Fibroblast of skin of right biceps (primary cell): ENCODE results near the gene TACC2.
A peak's percentile ranks its signal among the peaks of the same experiment; 100 is the strongest.
"Not testable (repeated sequence)": the region's sequence is repeated elsewhere in the genome, so short reads cannot be mapped to it uniquely, and the experiment has no call there.

Experiments used
- DNase-seq: peaks from one replicate; pipeline ENCODE4 v3.0.0-alpha.2; 2013

Gene TACC2, protein sequence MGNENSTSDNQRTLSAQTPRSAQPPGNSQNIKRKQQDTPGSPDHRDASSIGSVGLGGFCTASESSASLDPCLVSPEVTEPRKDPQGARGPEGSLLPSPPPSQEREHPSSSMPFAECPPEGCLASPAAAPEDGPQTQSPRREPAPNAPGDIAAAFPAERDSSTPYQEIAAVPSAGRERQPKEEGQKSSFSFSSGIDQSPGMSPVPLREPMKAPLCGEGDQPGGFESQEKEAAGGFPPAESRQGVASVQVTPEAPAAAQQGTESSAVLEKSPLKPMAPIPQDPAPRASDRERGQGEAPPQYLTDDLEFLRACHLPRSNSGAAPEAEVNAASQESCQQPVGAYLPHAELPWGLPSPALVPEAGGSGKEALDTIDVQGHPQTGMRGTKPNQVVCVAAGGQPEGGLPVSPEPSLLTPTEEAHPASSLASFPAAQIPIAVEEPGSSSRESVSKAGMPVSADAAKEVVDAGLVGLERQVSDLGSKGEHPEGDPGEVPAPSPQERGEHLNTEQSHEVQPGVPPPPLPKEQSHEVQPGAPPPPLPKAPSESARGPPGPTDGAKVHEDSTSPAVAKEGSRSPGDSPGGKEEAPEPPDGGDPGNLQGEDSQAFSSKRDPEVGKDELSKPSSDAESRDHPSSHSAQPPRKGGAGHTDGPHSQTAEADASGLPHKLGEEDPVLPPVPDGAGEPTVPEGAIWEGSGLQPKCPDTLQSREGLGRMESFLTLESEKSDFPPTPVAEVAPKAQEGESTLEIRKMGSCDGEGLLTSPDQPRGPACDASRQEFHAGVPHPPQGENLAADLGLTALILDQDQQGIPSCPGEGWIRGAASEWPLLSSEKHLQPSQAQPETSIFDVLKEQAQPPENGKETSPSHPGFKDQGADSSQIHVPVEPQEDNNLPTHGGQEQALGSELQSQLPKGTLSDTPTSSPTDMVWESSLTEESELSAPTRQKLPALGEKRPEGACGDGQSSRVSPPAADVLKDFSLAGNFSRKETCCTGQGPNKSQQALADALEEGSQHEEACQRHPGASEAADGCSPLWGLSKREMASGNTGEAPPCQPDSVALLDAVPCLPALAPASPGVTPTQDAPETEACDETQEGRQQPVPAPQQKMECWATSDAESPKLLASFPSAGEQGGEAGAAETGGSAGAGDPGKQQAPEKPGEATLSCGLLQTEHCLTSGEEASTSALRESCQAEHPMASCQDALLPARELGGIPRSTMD (N-terminal part only)

DNA sequence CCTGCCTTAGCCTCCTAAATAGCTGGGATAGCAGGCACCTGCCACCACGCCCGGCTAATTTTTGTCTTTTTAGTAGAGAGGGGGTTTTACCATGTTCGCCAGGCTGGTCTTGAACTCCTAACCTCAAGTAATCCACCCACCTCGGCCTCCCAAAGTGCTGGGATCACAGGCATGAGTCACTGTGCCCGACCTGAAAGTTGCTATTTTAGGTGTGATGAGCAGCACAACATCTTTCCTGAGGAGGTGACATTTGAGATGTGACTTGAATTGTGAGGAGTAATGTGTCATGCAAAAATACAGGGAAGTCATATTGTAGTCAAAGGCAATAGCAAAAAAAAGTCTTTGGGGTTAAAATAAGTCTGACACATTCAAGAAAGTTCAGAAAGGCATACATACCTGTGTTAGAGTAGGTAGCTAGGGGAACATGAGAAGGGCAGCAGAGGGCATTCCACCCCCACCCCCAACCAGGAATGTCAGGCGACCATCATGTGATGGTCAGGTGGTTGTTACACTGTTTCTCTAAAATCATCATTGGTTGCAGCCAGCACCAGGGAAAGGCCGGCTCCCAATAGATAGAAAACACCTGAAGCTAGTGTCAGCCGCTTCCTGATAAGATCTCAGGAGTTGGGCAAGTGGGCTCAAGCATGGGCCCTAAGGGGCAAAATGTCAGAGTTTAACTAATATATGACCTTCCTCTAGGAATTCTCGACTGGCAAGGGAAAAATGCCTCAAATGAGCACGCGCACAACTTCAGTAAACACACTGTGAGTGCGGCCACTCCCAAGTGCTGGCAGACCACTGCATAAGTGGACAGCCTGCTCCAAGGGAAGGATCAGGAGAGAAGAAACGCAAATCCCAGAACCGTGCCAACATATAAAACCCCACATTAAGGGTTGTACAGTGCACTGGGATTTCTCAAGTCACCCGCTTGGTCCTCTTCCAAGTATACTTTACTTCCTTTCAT, at the start of gene TACC2:
TSS of gene TACC2 (plus strand) at position 803 of the 964 bp plus-strand sequence. CDS start 32,819 bp downstream, outside the sequence.
- DNase-seq: no peak

GRCh38 chr10:121941532-121941931, 47.4 kb upstream of the TACC2 start:
- DNase-seq: no peak

DNA sequence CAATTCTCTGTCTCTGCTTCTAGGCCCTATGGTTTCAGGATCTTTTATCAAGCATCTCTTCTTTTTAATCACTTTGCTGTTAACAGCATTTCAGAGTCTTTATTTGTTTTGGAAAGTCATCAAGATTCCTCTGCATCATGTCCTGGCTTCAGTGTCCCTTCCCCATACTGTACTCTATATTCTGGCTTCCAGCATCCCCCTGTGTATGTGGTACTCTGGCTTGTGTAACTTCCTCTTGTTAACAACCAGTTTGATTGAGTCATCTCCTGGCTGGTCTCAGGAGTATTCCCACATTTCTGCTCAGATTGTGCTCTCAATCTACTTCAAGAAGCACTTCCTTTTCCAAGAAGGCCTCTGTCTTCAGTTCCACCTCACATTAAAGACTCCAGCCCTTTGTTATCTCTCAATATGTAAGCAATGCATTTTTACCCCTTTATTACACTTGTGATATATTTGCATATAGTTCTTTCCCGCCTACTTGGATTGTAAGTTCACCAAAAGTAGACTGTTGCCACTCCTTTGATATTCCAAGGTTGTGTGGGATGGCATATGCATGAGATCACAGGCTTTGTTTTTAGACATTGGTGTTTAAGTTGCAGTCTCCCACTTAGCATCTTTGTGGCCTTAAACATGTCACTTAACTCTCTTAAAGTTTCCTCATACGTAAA, 46.1 kb upstream of the TACC2 start:
- DNase-seq: peak; percentile 97

DNA sequence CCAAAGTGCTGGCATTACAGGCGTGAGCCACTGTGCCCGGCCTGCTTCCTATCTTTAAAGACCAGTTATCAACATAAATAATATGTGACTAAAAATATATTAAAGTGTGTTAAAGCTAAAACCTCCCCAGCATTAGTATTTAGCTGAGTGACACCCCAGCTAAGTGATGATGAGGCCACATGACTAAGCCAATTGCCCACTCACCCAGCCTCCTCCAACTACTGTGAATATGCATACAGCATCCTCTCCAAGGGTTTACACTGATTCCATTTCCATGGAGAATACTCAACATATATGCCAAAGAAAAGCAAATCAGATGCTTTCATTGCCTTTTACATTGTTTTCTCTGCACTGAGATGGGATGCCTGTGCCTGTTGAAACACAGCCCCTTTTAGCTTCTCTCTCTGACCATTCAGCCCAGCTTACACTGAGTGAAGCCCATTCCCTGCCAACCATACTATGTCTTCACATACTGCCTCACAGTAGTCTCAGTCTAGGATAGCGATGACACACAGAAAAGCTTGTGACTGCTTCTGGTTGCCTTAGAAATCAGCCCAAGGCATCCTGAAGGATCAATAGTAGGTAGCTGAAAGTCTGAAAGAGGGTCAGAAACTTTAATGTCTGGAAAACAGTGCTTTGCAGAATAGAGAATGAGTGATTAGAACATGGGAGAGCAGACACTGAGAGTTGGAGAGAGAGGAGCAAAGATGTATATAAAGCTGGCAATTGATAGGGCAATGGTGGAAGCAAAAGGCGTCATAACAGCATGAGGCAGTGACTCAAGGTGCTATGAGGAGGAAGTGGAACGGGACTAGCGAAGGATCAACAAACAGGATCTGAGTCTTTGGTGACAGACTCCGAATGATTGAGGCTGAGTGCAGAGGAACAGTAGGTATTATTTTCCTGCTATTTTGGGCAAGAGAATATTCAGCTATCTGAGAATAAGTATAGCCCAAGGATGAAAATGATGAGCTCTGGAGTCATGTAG, 41.3 kb upstream of the TACC2 start:
- DNase-seq: no peak

- no peak for DNase-seq
These were observed 39.9 kb upstream of the TACC2 start for GRCh38 chr10:121949049-121949448.

- DNase-seq: no peak
These were observed 39.5 kb upstream of the TACC2 start for GRCh38 chr10:121949451-121949850.

- peak; percentile 60 for DNase-seq
These were observed 36.7 kb upstream of the TACC2 start for GRCh38 chr10:121952226-121952625.

GRCh38 chr10:121956111-121957061, 32.6 kb upstream of the TACC2 start:
- DNase-seq: peak; percentile 40

GRCh38 chr10:121959671-121960070, 29.3 kb upstream of the TACC2 start:
- no peak for DNase-seq

DNA sequence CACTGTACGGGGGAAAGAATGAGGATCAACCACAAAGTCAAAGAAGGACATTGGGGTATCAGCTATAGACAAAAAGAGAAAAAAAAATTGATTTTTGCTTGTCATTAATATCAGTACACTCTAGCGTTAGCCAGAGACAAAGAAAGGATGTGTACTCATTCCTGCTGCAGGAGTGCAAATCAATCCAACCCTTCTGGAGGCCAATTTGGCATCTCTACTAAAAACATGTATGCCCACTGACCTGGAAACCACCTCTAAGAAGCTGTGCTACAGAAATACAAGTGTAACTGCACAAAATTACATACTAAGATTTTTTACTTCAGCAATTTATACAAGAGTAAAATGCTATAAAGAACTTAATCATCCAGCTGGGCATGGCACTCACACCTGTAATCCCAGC, 27.5 kb upstream of the TACC2 start:
- no peak for DNase-seq

DNA sequence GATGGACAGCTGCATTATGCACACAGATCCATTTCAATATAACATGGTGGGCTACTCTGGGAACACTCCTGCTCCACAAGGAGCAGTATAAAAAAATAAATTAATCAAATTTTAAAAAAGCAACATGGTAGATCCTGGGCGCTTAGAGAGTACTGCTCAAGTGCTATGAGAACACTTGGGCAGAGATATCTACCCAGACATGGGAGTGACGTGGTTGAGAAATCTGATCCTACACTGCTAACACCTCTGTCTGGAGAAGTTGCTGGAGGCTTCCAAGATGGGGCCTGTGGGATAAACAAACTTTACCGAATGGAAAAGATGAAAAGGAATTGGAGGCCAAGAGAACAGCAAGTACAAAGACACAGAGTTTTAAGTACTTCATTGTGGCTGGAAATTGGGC, 23.0 kb upstream of the TACC2 start:
- DNase-seq: no peak

GRCh38 chr10:121969086-121969485, 19.9 kb upstream of the TACC2 start:
- DNase-seq: not testable (repeated sequence)

- no peak for DNase-seq
These were observed 14.9 kb upstream of the TACC2 start for GRCh38 chr10:121974019-121974534.

DNA sequence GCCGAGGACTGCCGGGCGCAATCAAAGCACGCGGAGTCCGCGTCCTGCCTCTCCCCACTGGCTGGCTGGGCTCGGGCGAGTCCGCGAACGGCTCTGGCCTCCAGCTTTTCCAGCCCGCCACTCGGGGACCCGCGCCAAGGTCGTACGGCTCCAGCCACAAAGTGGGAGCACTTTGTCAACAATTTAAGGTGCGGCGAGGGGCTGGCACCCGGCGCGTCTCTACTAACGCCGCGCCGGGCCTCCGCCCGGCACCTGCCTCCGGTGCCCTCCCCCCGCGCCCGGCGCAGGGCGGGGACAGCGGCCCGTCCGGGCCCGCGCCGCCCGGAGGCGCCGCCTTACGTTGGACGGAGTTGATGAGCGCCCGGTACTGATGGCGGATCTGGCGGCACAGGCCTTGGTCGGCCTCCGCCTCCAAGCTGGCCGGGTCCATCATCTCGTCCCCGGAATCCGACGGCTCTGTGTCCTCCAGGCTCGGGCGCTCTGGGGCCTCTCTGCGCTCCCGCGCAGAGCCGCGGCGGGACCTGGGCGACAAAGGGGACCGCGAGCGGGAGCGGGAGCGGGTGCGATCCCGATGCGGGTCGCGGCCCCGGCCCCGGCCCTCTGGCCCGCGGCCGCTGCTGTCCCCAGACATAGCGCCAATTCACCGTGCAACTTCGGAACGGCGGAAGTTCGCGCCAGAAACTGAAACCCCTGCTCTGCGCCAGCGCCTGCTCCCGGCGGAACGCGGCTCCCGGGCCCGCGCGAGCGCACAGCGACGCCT, 14.2 kb upstream of the TACC2 start, which contains the start of gene NSMCE4A:
TSS of gene NSMCE4A (minus strand) at position 683 of the 760 bp plus-strand sequence. CDS start at position 631, 52 bp downstream.
- peak; percentile 77 for DNase-seq

DNA sequence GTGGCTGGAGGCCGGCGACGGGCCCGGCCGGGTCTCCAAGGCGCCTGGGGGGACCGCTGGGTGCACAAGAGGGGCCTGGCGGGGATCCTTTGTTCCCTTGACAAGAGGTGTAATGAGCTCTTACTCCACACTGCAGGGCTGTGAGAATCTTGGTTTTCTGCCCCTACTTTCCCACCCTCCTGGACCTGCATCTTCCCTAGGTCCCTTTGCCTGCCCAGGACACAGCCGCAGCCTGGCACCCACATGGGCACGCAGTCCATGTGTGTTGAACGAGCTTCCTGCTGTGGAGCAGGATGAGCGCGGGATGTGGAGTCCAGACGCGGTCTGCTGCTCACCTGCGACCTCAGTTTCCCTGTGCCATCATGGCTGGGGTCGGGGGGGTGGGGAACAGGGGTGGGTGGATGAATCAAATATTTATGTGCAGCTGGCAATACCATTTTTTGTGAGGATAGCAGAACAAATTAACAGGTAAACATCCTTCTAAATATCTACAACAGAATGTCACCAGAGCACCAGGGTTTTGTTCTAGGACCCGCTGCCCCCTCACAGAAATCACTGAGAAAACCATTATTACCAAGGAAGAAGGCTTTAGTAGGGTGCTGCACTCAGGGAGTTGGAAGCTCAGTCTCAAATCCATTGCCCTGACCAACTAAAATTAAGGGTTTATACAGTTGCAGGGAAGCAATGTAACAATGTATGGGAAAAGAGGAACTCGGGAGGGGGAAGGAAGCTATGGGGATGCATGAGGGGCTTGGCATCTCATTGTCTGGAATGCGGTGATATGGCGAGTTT, 13.5 kb upstream of the TACC2 start:
- no peak for DNase-seq

GRCh38 chr10:121976607-121977006, 12.4 kb upstream of the TACC2 start:
- no peak for DNase-seq

DNA sequence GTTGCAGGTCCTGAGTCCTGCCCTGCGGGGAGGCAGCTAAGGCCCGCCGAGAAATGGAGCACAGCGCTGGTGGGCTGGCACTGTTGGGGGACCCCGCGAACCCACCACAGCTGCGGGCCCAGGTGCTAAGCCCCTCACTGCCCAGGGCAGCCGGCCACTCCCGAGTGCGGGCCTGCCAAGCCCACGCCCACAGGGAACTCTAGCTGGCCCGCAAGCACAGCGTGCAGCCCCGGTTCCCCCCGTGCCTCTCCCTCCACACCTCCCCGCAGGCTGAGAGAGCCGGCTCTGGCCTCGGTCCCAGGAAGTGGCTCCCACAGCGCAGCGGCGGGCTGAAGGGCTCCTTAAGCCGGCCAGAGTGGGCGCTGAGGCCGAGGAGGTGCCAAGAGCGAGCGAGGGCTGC, 10.5 kb upstream of the TACC2 start:
- DNase-seq: no peak
